PFSK-1 (cell line): Measurements from ENCODE around the gene EEPD1.

Experiments used
- FOXP2 ChIP-seq: optimal IDR thresholded peaks from 2 replicates; pipeline ENCODE3; 2011; ENCODE audit warnings: borderline replicate concordance, control low read depth, inconsistent platforms; ENCODE audit not compliant: insufficient read depth; ENCODE audit errors: extremely low read length, extremely low read depth
- POLR2AphosphoS5 ChIP-seq: IDR thresholded peaks from 2 replicates; pipeline ENCODE4 v1.6.1; 2012; ENCODE audit warnings: low read depth, mild to moderate bottlenecking, control low read depth, low read length, moderate library complexity
- SIN3A ChIP-seq: IDR thresholded peaks from 2 replicates; pipeline ENCODE4 v1.6.1; 2012; ENCODE audit warnings: mild to moderate bottlenecking, low read length, moderate library complexity, borderline replicate concordance; ENCODE audit not compliant: insufficient read depth
- TAF1 ChIP-seq: IDR thresholded peaks from 2 replicates; pipeline ENCODE4 v1.6.1; 2012; ENCODE audit warnings: low read length, control low read depth, borderline replicate concordance; ENCODE audit not compliant: insufficient read depth
- TF ChIP-seq, protein P1 (sequence below), 2 experiments: IDR thresholded peaks; 2 replicates each; pipeline versions ENCODE4 v1.6.1 to v1.8.0; 2011 to 2012; ENCODE audit warnings: low read depth in 2 of 2, low read length in 2 of 2, control low read depth in 1 of 2, inconsistent platforms in 1 of 2, mild to moderate bottlenecking in 1 of 2, moderate library complexity in 1 of 2; ENCODE audit not compliant: insufficient read depth in 1 of 2

Gene EEPD1

DNA sequence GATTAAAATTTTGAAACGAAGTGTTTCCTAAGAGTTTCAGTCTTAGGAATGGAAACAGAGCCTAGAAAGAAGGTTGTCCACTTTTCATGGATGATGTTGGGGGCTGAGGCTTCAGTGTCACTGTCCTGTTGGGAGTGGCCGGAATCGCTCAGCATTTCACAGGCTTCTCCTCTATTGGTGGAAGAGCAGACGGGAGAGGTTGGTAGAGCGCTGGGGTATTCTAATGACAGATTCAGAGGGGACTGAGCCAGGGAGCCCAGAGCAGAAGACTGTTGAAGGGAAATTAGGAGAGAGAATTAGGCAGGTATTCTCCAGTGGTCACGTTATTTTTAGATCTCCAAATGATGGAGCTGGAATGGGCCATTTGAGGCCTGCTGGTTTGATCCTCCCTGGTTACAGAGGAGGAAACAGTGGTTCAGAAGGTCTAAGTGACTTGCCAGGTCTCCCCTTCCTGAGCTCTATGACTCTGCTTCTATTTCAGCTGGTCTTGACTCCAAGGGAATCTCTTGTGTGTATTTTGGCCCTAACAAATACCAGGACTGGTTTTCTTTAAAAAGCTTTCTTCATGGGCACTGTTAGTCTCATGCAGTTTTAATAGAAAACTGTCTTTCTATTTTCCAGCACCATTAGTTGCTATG is 35.7 kb upstream of the EEPD1 start:
- TF ChIP-seq TAF1 = no peak
- no peak for TF ChIP-seq SIN3A
- no peak for TF ChIP-seq FOXP2
- TF ChIP-seq, protein P1, sequence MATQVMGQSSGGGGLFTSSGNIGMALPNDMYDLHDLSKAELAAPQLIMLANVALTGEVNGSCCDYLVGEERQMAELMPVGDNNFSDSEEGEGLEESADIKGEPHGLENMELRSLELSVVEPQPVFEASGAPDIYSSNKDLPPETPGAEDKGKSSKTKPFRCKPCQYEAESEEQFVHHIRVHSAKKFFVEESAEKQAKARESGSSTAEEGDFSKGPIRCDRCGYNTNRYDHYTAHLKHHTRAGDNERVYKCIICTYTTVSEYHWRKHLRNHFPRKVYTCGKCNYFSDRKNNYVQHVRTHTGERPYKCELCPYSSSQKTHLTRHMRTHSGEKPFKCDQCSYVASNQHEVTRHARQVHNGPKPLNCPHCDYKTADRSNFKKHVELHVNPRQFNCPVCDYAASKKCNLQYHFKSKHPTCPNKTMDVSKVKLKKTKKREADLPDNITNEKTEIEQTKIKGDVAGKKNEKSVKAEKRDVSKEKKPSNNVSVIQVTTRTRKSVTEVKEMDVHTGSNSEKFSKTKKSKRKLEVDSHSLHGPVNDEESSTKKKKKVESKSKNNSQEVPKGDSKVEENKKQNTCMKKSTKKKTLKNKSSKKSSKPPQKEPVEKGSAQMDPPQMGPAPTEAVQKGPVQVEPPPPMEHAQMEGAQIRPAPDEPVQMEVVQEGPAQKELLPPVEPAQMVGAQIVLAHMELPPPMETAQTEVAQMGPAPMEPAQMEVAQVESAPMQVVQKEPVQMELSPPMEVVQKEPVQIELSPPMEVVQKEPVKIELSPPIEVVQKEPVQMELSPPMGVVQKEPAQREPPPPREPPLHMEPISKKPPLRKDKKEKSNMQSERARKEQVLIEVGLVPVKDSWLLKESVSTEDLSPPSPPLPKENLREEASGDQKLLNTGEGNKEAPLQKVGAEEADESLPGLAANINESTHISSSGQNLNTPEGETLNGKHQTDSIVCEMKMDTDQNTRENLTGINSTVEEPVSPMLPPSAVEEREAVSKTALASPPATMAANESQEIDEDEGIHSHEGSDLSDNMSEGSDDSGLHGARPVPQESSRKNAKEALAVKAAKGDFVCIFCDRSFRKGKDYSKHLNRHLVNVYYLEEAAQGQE (IDR thresholded peaks at IDR 0.05; ENCODE audit: insufficient read depth in 1 of 2, low read depth in 2 of 2, low read length in 2 of 2) = no peak
- no peak for TF ChIP-seq POLR2AphosphoS5

DNA sequence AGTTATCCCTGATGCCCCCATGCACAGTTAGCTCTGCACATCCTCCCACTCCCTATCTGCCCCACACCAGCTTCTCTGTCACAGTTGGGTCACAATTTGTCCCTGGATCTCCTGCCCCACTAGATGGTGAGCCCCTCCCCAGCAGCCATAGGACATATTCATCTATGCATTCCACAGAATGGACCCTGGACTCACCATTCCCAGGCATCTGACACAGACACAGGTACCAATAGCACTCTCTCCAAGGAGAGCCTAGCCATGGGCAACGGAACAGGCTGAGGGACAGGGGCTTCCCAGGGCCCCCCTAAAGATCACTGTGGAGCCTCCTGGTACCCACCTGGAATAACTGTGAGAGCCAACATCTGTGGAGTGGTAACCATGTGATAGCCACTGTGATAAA is 34.7 kb upstream of the EEPD1 start:
- TF ChIP-seq FOXP2 = no peak
- TF ChIP-seq POLR2AphosphoS5 = no peak
- TF ChIP-seq SIN3A = no peak
- TF ChIP-seq, protein P1 (IDR thresholded peaks at IDR 0.05; ENCODE audit: insufficient read depth in 1 of 2, low read depth in 2 of 2, low read length in 2 of 2) = no peak
- TF ChIP-seq TAF1 = no peak

DNA sequence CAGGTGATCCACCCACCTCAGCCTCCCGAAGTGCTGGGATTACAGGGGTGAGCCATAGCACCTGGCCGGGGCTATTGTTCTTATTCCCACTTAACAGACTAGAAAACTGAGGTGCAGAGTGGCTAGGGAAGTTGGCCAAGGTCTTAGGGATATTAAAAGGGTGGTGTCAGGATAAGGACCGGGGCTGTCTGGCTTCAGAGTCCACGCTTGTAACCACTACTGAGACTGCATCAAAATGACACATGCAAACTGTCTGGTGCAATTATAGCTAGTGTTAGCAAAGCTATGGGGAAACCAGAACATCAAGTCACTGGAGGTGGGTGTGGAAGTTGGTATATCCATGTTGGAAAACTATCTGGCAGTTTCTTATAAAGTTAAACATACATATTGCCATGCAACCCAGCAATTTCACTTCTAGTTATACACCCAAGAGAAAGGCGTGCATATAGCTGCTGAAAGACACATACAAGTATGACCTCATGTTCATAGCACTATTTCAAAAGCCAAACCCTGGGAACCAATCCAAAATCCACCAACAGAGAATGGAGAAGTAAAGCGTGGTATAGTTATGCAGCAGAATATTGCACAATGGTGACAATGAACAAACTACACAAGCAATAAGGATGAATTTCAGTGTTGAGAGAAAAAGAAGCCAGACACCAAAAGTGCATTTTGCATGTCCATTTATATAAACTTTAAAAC is 33.9 kb upstream of the EEPD1 start:
- no peak for TF ChIP-seq FOXP2
- no peak for TF ChIP-seq POLR2AphosphoS5
- TF ChIP-seq, protein P1 (IDR thresholded peaks at IDR 0.05; ENCODE audit: insufficient read depth in 1 of 2, low read depth in 2 of 2, low read length in 2 of 2) = no peak
- TF ChIP-seq TAF1 = no peak
- TF ChIP-seq SIN3A = no peak

DNA sequence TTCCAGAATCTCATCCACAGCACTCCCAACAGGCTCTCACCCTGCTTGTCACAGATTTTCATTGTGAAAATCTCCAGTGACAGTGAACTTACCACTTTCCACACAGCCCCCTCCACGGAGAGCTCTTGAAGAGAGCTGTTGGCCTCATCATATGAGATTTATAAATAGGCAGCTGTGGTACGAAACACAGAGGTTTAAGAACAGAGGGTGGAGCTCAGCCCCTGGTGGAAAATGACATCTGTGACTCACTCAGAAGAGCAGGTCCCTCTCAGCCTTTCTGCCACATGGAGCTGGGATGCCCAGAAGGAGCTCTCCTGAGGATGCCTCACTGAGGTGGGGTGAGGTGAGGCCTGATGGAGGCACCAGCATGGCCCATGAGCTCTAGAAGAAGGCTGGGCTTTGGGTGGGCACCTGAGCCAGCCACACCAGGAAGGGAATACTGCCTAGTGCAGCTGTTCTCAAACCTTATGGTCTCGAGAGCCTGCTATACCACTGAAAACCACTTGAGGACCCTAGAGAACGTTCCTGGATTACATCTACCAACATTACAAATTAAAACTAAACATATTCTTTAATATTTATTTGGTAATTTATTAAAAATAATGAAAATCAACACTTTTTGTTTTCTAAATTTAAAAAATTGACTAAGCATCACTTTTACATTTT is 25.8 kb upstream of the EEPD1 start:
- TF ChIP-seq FOXP2 = no peak
- no peak for TF ChIP-seq SIN3A
- TF ChIP-seq, protein P1 (IDR thresholded peaks at IDR 0.05; ENCODE audit: insufficient read depth in 1 of 2, low read depth in 2 of 2, low read length in 2 of 2) = no peak
